Erythroblast (primary cell): Measurements from ENCODE around the gene MSX2.

ENCODE experiments used
- GATA1 ChIP-seq: IDR thresholded peaks from 2 replicates; pipeline ENCODE4 v1.6.1; 2011; ENCODE audit warnings: low read depth, mild to moderate bottlenecking, control low read depth, low read length, moderate library complexity
- POLR2A ChIP-seq: IDR thresholded peaks from 2 replicates; pipeline ENCODE4 v1.6.1; 2011; ENCODE audit warnings: mild to moderate bottlenecking, low read length

DNA sequence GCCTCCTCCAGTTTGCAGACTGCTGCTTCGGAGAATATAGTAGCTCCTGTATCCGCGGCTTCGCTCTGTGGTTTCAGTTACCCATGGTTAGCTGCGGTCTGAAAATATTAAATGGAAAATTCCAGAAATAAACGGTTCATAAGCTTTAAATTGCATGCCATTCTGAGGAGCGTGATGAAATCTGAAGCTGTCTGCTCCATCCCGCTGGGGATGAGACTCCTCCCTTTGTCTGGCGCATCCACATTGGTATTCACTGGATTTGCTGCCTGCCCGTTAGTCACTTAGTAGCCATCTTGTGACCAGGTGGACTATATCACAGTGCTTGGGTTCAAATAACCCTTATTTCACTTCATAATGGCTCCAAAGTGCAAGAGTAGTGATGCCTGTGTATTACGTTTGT lies 36.3 kb downstream of the MSX2 start:
- TF ChIP-seq POLR2A (no peak), GATA1 (no peak)
